ENCODE data around the gene PKMYT1.

The PKMYT1 gene

DNA sequence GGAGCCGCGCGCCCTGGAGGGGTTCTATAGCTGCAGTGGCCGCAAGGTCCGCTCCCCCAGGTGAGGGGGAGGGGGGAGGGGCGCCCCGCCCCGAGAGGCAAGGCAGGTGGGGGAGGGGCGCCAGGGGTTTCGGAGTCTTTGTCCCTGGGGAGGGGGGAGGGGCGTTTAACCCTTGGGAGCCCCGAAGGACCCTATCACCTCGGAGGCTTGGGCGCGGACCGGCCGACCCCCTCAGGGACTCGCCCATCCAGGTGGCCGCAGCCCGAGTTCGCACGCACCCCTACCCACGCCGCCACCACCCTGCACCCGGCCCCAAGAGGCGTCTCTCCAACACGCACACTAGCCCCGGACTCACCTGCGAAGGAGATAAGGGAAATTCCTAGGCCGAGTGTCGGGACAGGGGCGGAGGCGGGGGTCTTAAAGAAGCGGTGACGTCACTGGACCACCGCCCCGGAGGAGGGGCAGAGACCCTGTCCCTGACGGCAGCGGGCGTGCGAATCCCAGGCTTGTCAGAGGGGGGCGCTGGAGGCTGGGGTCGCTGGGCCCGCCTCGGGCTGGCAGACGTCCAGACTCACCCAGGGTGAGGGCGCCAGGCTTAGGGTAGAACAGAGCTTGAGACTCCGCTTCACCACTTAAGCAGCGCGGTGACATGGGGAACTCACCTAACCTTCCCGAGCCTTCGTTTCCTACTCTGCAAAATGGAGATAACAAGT is 37.7 kb upstream of the PKMYT1 start, which contains the start of gene CLDN6:
Gene CLDN6 (minus strand): TSS at position 390 of the 713 bp plus-strand sequence. CDS start 2,162 bp downstream, outside the sequence.
- DNase-seq, result no peak

DNA sequence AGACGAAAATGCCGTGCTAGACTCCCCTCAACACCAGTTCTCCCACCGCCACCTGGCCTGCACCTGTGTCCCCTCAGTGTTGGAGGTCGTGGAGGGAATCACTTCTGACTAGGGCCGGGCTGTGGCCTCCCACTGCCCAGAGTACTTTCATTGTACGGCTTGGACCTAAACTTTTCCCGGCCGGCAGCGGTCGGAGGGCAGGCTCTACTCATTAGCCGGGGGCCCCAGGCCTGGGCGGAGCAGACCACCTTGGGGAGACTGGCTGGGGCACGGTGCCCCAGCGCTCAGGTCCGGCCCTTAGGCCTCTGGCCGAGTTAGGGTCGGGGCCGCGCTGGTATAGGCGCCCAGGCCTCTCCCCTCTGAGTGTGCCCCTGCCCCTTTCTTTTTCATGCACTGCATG is 37.1 kb upstream of the PKMYT1 start:
- DNase-seq, result no peak

DNA sequence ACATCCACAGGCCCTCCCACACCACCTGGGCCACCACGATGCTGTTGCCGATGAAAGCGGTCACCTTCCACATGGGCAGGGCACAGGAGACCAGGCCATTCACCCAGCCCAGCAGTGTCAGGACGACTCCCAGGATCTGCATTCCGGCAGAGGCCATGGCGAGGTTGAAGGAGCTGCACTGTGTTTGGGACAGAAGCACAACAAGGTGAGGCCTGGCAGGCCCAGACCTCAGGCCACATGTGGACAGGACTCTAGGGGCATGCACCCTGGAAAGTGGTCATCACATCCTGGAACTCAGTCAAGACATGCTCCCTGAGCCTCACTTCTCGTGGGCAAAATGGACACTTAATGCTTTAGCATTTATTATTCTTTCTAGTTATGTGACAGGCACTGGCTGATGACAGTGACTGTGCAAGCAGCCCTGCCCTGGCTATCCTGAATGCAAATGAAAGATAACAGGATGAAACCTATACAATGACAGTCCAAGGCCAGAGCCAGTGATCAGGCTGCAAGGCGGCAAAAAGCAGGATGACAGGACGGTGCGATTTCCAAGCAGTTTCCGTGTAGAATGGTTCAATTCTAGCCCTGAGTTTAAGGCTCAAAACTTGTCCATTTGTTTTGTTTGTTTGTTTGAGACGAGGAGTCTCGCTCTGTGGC is 35.7 kb upstream of the PKMYT1 start:
- DNase-seq, result no peak

DNA sequence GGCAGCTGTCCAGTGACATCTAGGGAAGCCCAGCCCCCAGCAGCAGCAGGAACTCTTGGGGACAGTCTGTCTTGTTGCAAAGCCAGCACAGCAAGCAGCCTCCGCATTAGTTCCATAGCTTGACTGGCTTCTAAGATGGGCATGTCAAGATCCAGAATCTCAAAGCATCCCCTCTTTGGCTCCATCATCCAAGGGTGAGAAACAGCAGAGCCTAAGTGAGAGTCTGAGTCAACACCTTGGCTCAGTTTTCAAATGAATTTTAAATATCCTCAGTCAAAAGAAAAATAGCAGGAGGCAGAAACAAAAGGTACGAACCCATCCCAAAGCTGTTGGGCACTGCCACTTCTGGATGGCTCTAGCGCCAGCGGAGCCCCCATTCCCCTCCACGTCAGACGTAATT is 34.7 kb upstream of the PKMYT1 start:
- DNase-seq, result no peak

DNA sequence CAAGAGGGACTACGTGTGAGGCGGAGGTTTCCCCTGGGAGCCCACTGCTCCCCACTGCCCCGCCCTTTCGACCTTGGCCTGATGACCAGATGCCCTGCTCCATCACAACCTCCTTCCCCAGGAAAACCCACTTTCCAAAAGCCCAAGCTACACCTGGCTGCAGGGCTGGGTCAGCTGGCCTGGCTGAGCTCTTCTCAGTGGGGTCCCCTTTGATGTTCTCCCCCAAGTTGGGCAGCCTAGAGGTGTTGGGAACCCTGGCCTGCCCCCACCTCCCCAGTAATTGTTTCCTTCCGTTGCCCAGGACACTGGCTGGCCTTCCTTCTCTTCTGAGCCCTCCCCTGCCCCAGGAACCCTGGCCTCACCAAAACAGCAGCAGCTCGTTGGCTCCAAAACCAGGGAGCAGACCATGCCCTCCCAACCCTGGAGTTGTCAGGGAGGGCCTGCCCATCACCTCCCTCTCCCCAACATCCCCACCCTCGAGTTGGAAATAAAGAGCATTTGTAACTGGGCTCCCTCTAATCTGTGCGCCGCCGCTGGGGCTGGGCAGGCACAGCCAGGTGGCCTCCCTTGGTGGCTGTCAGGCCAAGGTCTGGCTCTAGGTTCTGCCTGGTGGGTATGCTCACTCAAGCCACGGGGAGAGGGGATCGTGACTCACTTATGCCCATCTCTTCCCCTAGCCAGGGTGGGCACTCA is 33.9 kb upstream of the PKMYT1 start:
- no peak for DNase-seq

DNA sequence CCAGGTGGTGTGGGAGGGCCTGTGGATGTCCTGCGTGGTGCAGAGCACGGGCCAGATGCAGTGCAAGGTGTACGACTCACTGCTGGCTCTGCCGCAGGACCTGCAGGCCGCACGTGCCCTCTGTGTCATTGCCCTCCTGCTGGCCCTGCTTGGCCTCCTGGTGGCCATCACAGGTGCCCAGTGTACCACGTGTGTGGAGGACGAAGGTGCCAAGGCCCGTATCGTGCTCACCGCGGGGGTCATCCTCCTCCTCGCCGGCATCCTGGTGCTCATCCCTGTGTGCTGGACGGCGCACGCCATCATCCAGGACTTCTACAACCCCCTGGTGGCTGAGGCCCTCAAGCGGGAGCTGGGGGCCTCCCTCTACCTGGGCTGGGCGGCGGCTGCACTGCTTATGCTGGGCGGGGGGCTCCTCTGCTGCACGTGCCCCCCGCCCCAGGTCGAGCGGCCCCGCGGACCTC is 33.3 kb upstream of the PKMYT1 start:
- DNase-seq, result no peak

DNA sequence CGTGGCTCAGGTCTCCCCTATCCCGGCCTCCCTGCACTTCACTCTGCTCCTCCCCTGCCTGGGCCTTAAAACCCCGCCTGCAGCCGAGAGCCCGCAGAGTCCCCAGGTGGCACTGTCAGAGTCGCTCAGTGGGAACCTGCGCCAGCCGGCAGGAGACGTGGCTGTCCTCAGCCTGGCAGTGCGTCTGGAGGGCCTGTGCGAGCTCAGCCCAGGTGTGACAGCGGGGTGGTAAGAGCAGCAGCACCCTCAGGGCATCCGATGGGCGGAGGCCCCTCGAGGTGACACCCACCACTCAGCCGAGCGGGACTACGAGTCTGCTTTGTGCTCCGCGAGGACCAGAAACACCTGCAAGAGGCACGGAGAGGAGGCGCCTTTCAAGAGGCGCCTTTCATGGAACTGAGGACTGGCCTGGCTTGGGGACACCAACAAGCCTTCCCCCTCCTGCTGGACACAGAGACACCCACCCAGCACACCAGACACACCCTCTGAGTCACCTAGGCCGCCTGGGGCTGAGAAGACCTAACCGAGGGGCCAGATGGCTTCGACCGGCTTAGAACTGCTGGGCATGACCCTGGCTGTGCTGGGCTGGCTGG is 32.7 kb upstream of the PKMYT1 start, which contains the start of gene CLDN9:
Gene CLDN9 (plus strand): TSS at position 96 of the 593 bp plus-strand sequence. CDS start 440 bp downstream, at position 536.
- DNase-seq, result no peak

DNA sequence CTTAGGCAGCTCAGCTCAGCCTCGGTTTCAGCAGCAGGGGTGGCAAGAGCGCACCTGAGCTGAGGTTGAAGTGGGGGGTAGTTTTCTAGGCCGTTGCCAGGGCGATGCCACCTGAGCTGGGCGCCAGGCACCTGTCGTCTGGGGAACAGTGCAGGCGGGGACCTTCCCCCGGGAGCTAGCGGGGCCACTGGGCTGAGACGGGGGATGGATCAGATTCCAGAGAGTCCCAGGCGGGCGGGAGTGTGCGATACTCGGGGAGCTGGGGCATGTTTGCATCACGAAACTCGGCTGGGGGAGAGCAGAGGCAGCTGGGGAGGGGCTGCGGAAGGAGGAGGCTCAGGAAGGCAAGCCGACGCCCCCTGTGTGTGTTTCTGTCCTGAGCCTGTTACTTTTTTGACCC is 32.0 kb upstream of the PKMYT1 start:
- DNase-seq, result no peak

DNA sequence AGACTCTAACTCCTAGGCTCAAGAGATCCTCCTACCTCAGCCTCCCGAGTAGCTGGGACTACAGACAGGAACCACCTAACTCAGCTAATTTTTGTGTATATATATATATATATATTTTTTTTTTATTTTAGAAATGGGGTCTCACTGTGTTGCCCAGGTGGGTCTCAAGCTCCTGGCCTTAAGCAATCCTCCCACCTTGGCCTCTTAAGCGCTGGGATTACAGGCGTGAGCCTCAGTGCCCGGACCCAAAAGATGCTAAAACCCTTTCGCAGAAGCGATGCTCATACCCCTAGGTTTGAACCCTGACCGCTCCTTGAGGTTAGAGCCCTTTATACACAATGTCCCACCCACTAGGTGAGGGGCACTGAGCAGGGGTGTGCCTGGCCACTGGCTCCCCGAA is 30.3 kb upstream of the PKMYT1 start:
- no peak for DNase-seq

DNA sequence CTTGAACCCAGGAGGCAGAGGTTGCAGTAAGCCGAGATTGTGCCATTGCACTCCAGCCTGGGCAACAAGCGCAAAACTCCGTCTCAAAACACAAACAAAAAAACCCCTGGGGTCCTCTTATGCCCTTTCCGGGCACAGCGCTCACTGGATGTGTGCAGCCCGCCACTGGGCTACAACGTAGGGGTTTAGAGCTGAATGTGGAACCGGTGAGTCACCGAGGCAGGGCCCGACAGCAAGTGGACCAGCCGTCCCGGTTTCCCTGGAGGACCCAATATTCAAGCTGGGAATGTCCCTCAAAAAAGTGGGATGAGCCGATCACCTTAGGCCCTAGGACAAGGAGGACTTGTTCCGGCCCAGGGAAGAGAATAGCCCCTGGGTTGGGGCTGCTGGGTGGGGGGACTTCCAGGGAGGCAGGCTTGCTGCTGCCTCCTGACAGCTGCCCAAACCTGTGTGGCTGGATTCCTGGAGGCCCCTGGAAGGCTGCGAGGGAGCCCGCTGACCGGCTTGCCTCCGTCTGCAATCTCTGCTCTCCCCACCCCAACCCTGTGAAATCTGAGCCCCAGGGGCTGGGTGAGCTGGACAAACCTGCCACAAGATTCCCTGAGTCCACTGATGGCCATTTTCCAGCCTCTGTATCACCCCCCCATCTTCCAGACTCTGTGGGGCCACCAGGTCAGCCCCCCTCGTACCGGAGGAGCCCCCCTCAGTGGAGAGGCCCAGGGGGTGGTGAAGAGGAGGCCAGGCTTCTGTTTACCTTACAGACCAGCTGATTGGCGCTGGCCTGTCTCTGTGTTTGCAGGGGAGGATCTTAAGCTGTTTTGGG is 29.5 kb upstream of the PKMYT1 start:
- no peak for DNase-seq

DNA sequence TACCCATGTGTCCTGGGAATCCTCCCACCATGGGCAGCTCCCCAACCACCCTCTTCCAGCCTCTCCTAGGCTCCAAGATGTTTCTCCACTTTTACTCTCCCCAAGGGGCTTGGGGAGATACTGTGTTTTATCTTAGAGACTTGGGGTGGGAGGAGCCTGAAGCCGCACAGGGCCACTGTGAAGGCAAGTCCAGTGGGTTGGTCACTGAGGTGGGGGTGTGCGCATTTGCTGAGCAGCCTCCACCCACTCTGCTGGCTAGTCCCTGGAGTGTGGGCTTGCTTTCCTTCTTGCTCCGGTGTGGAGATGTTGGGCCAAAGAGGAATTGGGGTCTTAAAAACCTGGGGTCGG is 28.4 kb upstream of the PKMYT1 start:
- DNase-seq, result no peak

DNA sequence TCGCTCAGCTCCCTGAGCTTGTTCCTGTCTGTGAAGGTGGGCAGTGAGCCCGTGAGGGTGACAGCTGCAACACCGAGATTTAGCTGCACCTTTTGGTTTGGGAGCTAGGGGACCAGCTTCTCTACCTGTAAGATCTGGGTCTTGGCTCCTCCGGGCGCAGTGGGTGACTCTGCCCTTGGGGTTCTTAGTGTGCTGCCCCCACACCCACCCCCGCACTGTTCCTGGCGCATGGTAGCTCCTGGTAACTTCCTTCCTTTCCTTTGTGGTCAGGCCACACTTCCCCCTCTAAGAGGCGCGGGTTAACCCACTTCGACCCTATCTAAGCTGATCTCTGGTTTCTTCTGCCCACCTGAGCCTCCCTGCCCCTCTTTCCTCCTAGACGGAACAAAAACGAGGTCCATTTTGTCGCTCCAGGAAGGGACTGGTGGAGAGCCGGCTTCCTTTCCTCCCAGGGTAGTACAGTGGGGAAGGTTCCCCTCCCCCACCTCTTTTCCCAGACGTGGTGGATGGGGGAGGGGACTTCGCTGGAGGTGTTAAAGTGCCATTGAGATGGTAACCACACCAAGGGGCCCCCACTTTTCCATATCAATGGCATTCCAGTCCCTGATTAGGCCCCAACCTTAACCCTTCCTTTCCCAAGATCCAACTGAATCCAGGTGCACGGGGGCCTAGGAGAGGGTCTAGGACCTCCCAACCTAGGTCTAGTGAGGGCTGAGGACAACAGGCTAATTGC is 27.9 kb upstream of the PKMYT1 start:
- no peak for DNase-seq

DNA sequence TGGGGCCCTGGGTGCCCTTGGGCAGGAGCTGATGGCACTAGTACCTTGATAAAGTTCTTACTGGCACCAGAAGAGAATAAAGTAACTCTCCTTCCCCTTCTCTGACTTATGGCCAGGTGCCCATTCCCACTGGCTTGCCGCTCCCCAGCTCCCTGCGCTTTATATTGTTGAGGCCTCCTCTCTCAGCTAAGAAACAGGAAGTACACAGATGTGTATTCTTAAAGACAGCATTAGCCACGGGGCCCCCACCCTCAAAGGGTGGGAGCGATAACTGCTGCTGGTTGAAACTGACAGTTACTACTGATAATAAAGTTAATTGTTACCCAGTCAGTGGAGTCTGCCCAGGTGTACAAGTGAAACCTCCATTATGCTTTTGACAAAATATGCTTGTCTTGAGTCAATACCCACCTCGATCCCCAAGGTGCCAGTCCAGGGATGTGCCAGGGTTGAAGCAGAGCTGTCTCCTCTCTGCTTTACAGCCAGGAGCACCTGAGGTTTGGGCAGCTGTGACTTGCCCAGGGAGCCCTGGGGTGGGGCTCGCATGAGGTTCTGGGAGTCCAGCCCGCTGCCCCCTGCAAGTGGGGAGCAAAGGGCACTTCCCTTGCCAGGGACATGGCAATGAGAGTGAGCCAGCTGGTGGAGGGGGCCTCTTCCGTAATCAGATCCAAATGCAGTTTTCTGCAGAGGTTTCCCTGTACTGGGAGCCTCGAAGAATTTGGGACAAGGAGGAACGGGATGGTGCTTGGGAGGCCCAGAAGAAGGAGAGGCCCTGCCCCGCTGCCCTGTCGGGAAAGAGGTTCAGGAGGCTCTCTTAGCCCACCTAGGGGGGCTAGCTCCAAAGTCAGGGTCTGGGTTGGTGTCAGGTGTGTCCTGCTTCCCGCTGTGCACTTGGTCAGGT is 27.1 kb upstream of the PKMYT1 start:
- no peak for DNase-seq

DNA sequence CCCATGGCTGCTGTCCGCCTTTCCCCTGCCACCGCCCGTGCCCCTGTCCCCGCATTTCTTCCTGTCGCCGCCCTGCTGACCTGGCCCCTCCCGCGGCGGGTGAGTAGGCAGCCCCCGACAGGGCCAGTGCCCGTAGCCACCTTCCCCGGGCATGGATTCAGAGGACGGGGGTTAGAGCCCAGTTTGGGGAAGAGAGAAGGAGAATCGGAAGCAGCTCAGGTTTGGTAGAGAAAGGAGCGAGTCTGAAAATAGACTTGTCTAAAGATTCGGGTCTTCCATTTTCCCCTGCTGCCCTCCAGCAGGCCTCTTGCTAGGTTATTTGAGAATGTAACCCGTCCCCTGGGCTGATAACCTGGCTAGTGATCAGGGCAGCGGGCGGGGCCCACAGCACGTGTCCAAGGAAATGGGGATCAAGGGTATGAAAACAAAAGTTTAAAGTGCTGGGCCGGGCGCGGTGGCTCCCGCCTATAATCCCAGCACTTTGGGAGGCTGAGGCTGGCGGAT is 24.6 kb upstream of the PKMYT1 start:
- no peak for DNase-seq

DNA sequence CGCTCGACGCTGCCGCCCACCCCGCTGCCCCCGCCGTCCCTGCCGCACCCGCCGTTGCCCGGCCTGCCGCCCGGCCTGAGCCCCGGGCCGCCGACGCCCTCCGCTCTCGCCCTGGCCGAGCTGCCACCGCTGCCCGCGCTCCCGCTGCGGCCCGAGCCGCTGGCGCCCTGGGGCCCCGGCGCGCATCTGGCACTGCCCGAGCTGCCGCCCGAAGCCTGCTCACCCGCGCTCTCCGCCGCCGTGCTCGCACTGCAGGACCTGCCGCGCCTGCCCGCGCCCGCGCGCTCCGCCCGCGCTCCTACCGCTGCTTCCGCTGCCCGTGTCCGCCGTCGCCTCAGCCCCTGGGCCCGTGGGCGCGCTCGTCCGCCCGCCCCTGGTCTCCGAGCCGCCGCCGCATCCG is 24.1 kb upstream of the PKMYT1 start:
- DNase-seq, result no peak

DNA sequence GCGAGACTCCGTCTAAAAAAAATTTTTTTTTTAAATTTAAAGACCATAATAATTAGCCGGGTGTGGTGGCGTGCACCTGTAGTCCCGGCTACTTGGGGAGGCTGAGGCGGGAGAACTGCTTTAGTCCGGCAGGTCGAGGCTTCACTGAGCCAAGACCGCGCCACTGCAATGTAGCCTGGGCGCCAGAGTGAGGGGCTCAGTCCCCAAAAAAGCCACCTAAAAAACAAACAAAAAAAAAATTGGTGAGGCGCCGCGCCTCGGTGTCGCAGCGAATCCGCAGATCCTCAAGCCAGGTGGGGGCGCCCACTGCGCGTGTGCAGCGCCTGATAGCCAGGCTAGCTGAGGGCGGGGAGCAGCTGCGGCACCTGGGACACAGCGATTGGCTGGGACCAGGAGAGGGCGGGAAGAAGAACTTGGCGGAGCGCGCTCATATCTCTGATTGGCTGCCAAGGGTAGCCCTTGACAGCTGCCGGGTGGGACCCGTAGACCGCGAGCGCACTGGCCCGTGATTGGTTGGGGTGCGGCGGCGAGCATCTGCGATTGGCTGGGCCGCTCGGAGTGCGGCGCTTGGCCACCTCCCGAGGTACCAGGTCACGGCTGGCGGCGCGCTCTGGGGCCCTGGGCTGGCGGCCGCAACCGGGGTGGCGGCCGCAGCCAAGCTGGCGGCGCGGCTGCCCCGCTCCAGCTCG is 23.5 kb upstream of the PKMYT1 start:
- peak; percentile 88 for DNase-seq

DNA sequence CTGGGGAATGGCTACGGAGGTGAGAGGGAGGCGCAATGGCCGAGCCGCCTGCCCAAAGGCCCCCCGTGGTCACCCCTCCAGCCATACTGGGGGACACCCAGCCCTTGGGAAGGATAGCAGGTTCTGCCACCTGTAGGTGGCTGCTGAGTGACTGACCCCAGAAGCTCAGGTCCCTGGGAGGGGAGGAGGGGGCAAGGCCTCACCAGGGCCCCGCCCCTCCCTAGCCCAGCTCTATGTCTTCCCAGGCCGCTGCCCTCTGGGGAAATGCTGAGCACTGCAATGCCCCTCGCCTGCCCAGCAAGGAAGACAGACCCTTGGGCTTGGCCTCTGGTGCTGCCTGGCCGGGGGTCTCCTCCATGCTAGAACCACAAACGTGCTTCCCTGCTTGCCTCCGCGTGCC is 21.1 kb upstream of the PKMYT1 start:
- no peak for DNase-seq

DNA sequence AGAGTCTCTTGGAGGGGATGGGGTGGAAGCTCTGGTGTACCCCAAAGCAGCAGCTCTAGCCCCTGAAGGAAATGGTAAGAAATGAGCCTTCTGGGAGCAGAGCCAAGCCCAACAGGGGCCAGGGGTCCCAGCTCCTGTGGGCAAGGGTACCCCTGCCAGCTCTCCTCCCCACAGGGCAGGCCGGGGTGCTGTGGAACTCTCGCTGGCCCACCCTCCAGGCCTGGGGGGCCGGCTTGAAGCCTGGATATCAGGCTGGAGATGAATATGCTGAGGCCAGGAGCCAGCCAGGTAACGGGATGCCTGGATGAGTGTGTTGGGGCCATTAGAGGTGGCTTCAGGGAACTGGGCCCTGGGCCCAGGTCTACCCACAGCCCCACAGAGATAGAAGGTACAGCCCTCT is 20.3 kb upstream of the PKMYT1 start:
- DNase-seq, result no peak

DNA sequence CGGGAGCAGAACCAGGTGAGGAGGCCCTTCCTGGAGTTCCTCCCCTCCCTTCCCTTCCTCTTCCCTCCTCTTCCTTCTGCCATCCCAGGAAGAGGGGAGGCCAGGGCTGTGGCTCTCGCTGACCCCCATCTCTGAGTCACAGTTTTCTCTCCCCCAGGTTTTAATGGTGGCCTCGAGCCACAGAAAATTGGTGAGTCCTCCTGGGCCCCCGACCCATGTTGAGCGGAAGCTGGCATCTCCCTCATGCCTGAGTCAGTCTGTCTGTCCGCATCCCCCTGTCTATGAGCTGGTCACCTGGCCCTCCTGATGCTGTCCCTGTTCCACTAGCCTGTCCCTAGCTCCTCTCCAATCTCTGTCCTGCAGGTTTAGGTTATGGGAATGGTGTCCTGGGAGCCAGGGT is 19.7 kb upstream of the PKMYT1 start:
- DNase-seq, result no peak

DNA sequence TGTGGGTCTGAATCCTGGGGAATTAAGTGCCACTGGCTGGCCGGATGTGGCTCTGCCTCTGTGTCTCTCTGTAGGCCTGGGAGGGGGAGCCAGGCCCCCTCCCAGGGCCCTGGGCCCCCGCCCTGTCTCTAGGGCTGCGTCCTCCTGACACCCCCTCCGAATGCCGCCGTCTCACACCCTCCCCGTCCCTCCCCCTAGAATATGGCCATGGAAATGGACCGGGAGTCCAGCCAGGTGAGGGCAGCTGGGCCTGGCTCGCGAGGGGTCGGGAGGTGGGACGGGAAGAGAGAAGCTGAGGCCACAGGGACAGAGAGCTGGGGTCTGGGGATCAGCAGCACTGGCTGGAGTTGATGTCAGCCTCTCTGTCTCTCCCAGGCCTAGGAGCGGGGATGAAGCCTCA is 16.1 kb upstream of the PKMYT1 start:
- DNase-seq, result no peak
